HepG2 (cell line): ENCODE data around the gene BBS12. TPM values are rescaled to one million over a fixed set of nuclear protein-coding genes. Genes with fewer than 3 reads are reported as not detected.

ENCODE experiments used
- ATF2 ChIP-seq: sonication (generic); formaldehyde crosslinking; IDR thresholded peaks from 2 replicates; pipeline ENCODE4 v1.4.0; 2020; ENCODE audit warnings: missing genetic modification reagents
- BATF2 ChIP-seq: sonication (generic); formaldehyde crosslinking; IDR thresholded peaks from 2 replicates; pipeline ENCODE4 v1.8.0; 2022; ENCODE audit warnings: mild to moderate bottlenecking, missing genetic modification reagents, moderate library complexity
- FOXO4 ChIP-seq: sonication (generic); formaldehyde crosslinking; conservative IDR thresholded peaks from 2 replicates; pipeline ENCODE4 v1.8.1; 2023; ENCODE audit warnings: missing genetic modification reagents
- HHEX ChIP-seq: IDR thresholded peaks from 2 replicates; pipeline ENCODE4 v1.6.1; 2016; ENCODE audit warnings: control low read depth
- HIC2 ChIP-seq: sonication (generic); formaldehyde crosslinking; IDR thresholded peaks from 2 replicates; pipeline ENCODE4 v1.9.0; 2022; ENCODE audit warnings: low read depth, missing genetic modification reagents
- HNF4A ChIP-seq: sonication (generic); formaldehyde crosslinking; IDR thresholded peaks from 2 replicates; pipeline ENCODE4 v1.4.0; 2020; ENCODE audit warnings: missing genetic modification reagents
- HNRNPK ChIP-seq: fragments of 200-400 bp; formaldehyde crosslinking; IDR thresholded peaks from 2 replicates; pipeline ENCODE4 v1.6.1; 2018; ENCODE audit warnings: low read length, low read depth, moderate library complexity, mild to moderate bottlenecking; ENCODE audit not compliant: poor library complexity, severe bottlenecking
- JUNB ChIP-seq: sonication (generic); formaldehyde crosslinking; IDR thresholded peaks from 2 replicates; pipeline ENCODE4 v1.8.0; 2022; ENCODE audit warnings: missing genetic modification reagents, mild to moderate bottlenecking, borderline replicate concordance
- KDM5B ChIP-seq: sonication (generic); formaldehyde crosslinking; IDR thresholded peaks from 2 replicates; pipeline ENCODE4 v1.4.0; 2020; ENCODE audit warnings: missing genetic modification reagents, mild to moderate bottlenecking, borderline replicate concordance
- KLF15 ChIP-seq: sonication (generic); formaldehyde crosslinking; IDR thresholded peaks from 2 replicates; pipeline ENCODE4 v1.8.1; 2023; ENCODE audit warnings: borderline replicate concordance, mild to moderate bottlenecking, inconsistent platforms, missing genetic modification reagents, mixed read lengths
- MIER3 ChIP-seq: IDR thresholded peaks from 2 replicates; pipeline ENCODE4 v1.6.1; 2016; ENCODE audit warnings: missing compliant biosample characterization, borderline replicate concordance
- POLR2A ChIP-seq, 2 experiments: IDR thresholded peaks; 2 replicates each; pipeline ENCODE4 v1.6.1; 2011; ENCODE audit warnings: low read depth in 2 of 2, low read length in 2 of 2, mild to moderate bottlenecking in 1 of 2, moderate library complexity in 1 of 2; ENCODE audit not compliant: insufficient read depth in 1 of 2
- RAD21 ChIP-seq: fragments of 450-650 bp; formaldehyde crosslinking; IDR thresholded peaks from 2 replicates; pipeline ENCODE4 v1.5.0; 2020; ENCODE audit warnings: mild to moderate bottlenecking
- REPIN1 ChIP-seq: sonication (generic); formaldehyde crosslinking; IDR thresholded peaks from 2 replicates; pipeline ENCODE4 v1.8.0; 2022; ENCODE audit warnings: missing genetic modification reagents, low read depth, mild to moderate bottlenecking, borderline replicate concordance
- RNF2 ChIP-seq: fragments of 450-650 bp; conservative IDR thresholded peaks from 2 replicates; pipeline ENCODE4 v1.6.1; 2016; ENCODE audit warnings: low read depth
- SMARCC2 ChIP-seq: fragments of 450-650 bp; IDR thresholded peaks from 2 replicates; pipeline ENCODE4 v1.6.1; 2017; ENCODE audit warnings: antibody characterized with exemption, mild to moderate bottlenecking
- SP140L ChIP-seq: sonication (generic); formaldehyde crosslinking; IDR thresholded peaks from 2 replicates; pipeline ENCODE4 v1.4.0; 2020; ENCODE audit warnings: missing genetic modification reagents, borderline replicate concordance
- TOPORS ChIP-seq: sonication (generic); formaldehyde crosslinking; IDR thresholded peaks from 2 replicates; pipeline ENCODE4 v1.8.0; 2023; ENCODE audit warnings: mild to moderate bottlenecking, missing genetic modification reagents
- TSC22D2 ChIP-seq: sonication (generic); formaldehyde crosslinking; IDR thresholded peaks from 2 replicates; pipeline ENCODE4 v1.5.1; 2020; ENCODE audit warnings: missing genetic modification reagents, mild to moderate bottlenecking, borderline replicate concordance
- ZBTB4 ChIP-seq: sonication (generic); formaldehyde crosslinking; IDR thresholded peaks from 2 replicates; pipeline ENCODE4 v1.4.0; 2020; ENCODE audit warnings: missing genetic modification reagents, mild to moderate bottlenecking, borderline replicate concordance
- ZC3H4 ChIP-seq: sonication (generic); formaldehyde crosslinking; IDR thresholded peaks from 2 replicates; pipeline ENCODE4 v1.4.0; 2020; ENCODE audit warnings: missing genetic modification reagents, borderline replicate concordance
- ZFY ChIP-seq: sonication (generic); formaldehyde crosslinking; IDR thresholded peaks from 2 replicates; pipeline ENCODE4 v1.4.0; 2020; ENCODE audit warnings: missing genetic modification reagents
- polyA plus RNA-seq, 8 experiments: library from polyadenylated mRNA; depleted of rRNA in 3 of 8; stranded (reverse) in 7 of 8; unstranded in 1 of 8; fragments of >200 nt; fragmentation: Illumina TruSeq in 4 of 8; extraction: Trizol in 4 of 8; gene quantifications; 2 replicates each; pipeline versions ENCODE4 v1.2.1 to v1.2.3, GENCODE V29; 2011 to 2016; ENCODE audit warnings: low read depth in 4 of 8, missing spikeins in 1 of 8, mixed read lengths in 1 of 8; ENCODE audit not compliant: insufficient read depth in 1 of 8
- total RNA-seq, 5 experiments: library from RNA; depleted of rRNA; stranded (reverse); fragments of >200 nt; fragmentation: Illumina TruSeq; extraction: Trizol; gene quantifications; 2 replicates each; pipeline ENCODE4 v1.2.3, GENCODE V29; 2016; ENCODE audit warnings: low read depth in 1 of 5

BBS12 gene
- total and polyA plus RNA-seq, 2 of the 13 experiments (the other 11 are each of a cell fraction or from before 2014, with no cell fraction given): 0.32 to 1.7 TPM

- TF ChIP-seq FOXO4 (CRISPR knock-in tag) (no peak), TSC22D2 (CRISPR knock-in tag) (0 out of 2 replicates have a peak, but pooled peaks have one; percentile 40), HNRNPK (no peak), RAD21 (CRISPR knock-in tag) (peak; percentile 57; the same call in 1 of the 2 replicates), POLR2A (IDR thresholded peaks at IDR 0.05; ENCODE audit: insufficient read depth in 1 of 2, low read depth in 2 of 2, low read length in 2 of 2) (no peak), KDM5B (CRISPR knock-in tag) (no peak), SMARCC2 (no peak), KLF15 (no peak), SP140L (CRISPR knock-in tag) (no peak), ZC3H4 (CRISPR knock-in tag) (no peak), JUNB (CRISPR knock-in tag) (no peak), RNF2 (no peak), TOPORS (CRISPR knock-in tag) (no peak), REPIN1 (CRISPR knock-in tag) (no peak), MIER3 (CRISPR knock-in tag) (no peak), HIC2 (CRISPR knock-in tag) (no peak), ZFY (CRISPR knock-in tag) (peak; percentile 49), HHEX (CRISPR knock-in tag) (no peak), BATF2 (no peak), ATF2 (CRISPR knock-in tag) (peak; percentile 31; the same call in 1 of the 2 replicates), ZBTB4 (no peak), HNF4A (no peak)
Observed at GRCh38 chr4:122732329-122733026, at the start of gene BBS12 (continued).
